ENCODE measurements around the gene HMCN1.

The HMCN1 gene

DNA sequence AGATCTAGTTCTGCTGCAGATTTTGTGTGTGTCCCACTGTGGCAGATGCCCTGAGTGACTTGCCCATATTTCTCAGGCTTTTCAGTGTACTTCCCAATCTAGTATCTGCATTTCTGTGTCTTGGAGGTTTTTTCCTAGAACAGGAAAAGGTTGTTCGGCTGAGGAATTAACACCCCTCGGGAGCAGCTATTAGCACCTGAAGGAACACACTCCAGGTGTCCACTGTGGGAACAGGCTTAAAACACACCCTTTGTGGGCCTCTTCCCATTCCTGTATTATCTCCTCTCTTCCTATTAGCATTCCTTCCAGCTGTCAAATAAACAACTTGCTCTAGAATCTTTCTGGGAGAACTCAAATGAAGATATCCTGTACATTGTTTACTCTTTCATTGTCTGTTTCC, 178.3 kb downstream of the HMCN1 start:
- no peak overlapping the region for H3K4me3 Mint-ChIP-seq

GRCh38 chr1:185914089-185914488, 179.9 kb downstream of the HMCN1 start:
- ATAC-seq (replicated peaks; ENCODE audit: extremely low read depth, poor library complexity, severe bottlenecking) = no peak
- Mint-ChIP-seq H3K27ac (ENCODE audit: low read depth) (no peak overlapping the region), H3K4me1 (no peaks in the 10 kb centered on the region), H3K9me3 (no peaks in the 10 kb centered on the region), H3K36me3 (ENCODE audit: insufficient read depth) (no peaks in the 10 kb centered on the region), H3K27me3 (no peaks in the 10 kb centered on the region), H3K4me3 (no peak overlapping the region)
- DNase-seq (ENCODE audit: low spot score in 2 of 2) = no peak

More for the DNA sequence above, 178.3 kb downstream of the HMCN1 start:
- H3K36me3 Mint-ChIP-seq (ENCODE audit: insufficient read depth) = no peaks in the 10 kb centered on the region
- H3K9me3 Mint-ChIP-seq = no peaks in the 10 kb centered on the region
- no peak overlapping the region for H3K27ac Mint-ChIP-seq (ENCODE audit: low read depth)
- no peak for ATAC-seq (replicated peaks; ENCODE audit: extremely low read depth, poor library complexity, severe bottlenecking)
- no peak for DNase-seq (ENCODE audit: low spot score in 2 of 2)
- H3K4me1 Mint-ChIP-seq = no peaks in the 10 kb centered on the region
- no peaks in the 10 kb centered on the region for H3K27me3 Mint-ChIP-seq

DNA sequence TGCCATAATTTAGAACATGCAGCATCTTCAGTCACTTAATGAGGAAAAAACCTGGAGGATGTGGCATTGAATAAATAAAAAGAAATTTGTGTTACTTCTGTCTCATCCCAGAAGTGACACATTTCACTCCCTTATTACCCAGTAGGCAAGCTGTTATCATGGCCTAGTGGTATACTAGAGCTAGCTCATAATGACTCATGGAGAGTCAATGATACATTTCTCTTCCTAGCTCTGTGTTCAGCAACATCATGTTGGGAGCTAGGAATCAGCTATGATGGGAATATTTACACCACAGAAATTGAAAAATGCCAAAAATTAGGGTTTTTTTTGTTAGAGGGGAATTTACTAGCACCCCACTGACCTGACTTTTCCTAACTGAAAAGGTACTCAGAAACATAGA, 182.7 kb downstream of the HMCN1 start:
- no peak for DNase-seq (ENCODE audit: low spot score in 2 of 2)
- ATAC-seq (replicated peaks; ENCODE audit: extremely low read depth, poor library complexity, severe bottlenecking) = no peak
- no peaks in the 10 kb centered on the region for H3K27me3 Mint-ChIP-seq
- H3K27ac Mint-ChIP-seq (ENCODE audit: low read depth) = no peak overlapping the region
- H3K36me3 Mint-ChIP-seq (ENCODE audit: insufficient read depth) = no peaks in the 10 kb centered on the region
- H3K4me1 Mint-ChIP-seq = no peaks in the 10 kb centered on the region
- no peaks in the 10 kb centered on the region for H3K9me3 Mint-ChIP-seq
- no peak overlapping the region for H3K4me3 Mint-ChIP-seq

DNA sequence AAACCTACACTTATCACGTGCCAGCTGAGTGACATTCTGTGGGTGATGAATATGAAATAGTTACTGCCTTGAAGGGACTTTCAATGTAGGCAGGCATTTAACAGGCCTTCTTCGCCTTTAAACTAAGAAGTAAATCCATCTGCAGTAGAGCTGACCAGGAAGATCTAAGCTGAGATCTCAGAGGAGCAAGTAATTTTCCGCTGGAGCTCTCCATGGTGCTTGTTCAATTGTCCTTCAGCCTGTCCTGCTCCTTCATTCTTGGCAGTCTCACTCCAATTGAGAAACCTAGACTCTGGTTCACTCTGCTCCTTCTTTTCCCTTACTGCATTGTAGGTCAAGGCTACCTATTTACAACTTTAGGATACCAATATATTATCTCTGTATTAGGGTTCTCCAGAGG, 183.5 kb downstream of the HMCN1 start:
- no peaks in the 10 kb centered on the region for H3K4me1 Mint-ChIP-seq
- H3K9me3 Mint-ChIP-seq = no peaks in the 10 kb centered on the region
- no peaks in the 10 kb centered on the region for H3K27me3 Mint-ChIP-seq
- no peak overlapping the region for H3K4me3 Mint-ChIP-seq
- DNase-seq (ENCODE audit: low spot score in 2 of 2) (no peak), ATAC-seq (replicated peaks; ENCODE audit: extremely low read depth, poor library complexity, severe bottlenecking) (no peak)
- H3K36me3 Mint-ChIP-seq (ENCODE audit: insufficient read depth) = no peaks in the 10 kb centered on the region
- no peak overlapping the region for H3K27ac Mint-ChIP-seq (ENCODE audit: low read depth)

- Mint-ChIP-seq H3K27me3 (no peaks in the 10 kb centered on the region), H3K9me3 (no peaks in the 10 kb centered on the region), H3K36me3 (ENCODE audit: insufficient read depth) (no peaks in the 10 kb centered on the region), H3K4me3 (no peak overlapping the region), H3K4me1 (no peaks in the 10 kb centered on the region), H3K27ac (ENCODE audit: low read depth) (no peak overlapping the region)
- DNase-seq (ENCODE audit: low spot score in 2 of 2) (no peak), ATAC-seq (replicated peaks; ENCODE audit: extremely low read depth, poor library complexity, severe bottlenecking) (no peak)
Observed at GRCh38 chr1:185920602-185921001, 186.4 kb downstream of the HMCN1 start.

DNA sequence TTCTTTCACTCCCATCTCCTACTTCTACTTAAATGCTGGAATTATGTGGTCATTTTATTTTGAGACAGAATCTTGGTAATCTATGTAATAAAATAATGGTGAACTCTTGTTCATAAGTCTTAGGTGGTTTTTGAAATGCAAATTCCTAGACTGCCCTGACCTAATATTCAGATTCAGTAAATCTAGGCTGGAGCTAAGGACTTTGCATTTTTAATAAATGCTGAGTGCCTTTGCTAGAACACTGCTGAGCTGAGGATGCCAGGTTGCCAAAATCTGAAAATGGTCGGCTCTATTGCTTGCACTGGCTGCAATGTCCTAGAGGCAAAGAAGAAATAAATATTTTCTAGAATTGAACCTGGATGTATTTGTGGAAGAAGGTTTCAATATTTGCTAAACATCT, 187.4 kb downstream of the HMCN1 start:
- H3K4me1 Mint-ChIP-seq = no peaks in the 10 kb centered on the region
- no peaks in the 10 kb centered on the region for H3K36me3 Mint-ChIP-seq (ENCODE audit: insufficient read depth)
- ATAC-seq (replicated peaks; ENCODE audit: extremely low read depth, poor library complexity, severe bottlenecking) = no peak
- no peaks in the 10 kb centered on the region for H3K27me3 Mint-ChIP-seq
- no peak overlapping the region for H3K4me3 Mint-ChIP-seq
- no peak overlapping the region for H3K27ac Mint-ChIP-seq (ENCODE audit: low read depth)
- DNase-seq (ENCODE audit: low spot score in 2 of 2) = no peak
- H3K9me3 Mint-ChIP-seq = no peaks in the 10 kb centered on the region

DNA sequence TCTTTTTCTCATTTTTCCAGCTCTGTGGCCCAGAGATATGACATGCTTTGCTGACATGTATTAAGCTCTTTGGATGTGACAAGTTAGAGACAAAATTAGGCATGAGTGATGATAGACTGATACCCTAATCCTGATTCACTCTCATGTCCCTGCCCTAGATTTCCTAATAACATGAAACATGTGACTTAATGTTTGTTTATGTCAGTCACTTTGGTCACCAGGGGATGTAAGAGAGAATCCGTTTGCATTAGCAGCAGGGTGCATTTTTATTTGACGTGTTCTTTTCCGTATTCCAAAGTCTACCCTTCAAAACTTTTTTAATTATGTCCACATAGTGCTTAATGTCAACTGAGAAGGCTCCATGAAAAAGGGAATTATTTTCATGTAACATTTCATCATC, 192.4 kb downstream of the HMCN1 start:
- Mint-ChIP-seq H3K4me3 (no peak overlapping the region), H3K4me1 (no peaks in the 10 kb centered on the region), H3K36me3 (ENCODE audit: insufficient read depth) (no peaks in the 10 kb centered on the region), H3K27me3 (no peaks in the 10 kb centered on the region), H3K27ac (ENCODE audit: low read depth) (no peak overlapping the region), H3K9me3 (no peaks in the 10 kb centered on the region)
- ATAC-seq (replicated peaks; ENCODE audit: extremely low read depth, poor library complexity, severe bottlenecking) (no peak), DNase-seq (ENCODE audit: low spot score in 2 of 2) (no peak)

DNA sequence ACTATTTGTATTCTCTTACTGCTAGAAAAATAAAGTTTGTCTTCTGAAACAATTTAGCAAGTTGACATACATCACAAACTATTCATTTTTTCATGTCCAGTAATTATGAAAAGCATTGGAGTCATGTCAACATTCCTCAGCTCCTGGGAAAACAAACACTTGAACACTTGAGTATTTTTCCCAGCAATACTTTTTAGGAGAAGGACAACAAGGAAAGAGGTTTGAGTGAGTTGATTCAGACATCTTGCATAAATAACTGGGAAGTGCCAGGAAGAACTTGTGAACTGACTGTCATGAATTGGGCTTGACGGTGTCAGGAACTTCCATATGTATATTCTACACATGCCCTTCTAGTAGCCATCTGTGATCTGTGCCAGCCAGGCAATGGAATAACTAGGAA, 195.6 kb downstream of the HMCN1 start:
- ATAC-seq (replicated peaks; ENCODE audit: extremely low read depth, poor library complexity, severe bottlenecking) (no peak), DNase-seq (ENCODE audit: low spot score in 2 of 2) (no peak)
- H3K4me1 Mint-ChIP-seq = no peaks in the 10 kb centered on the region
- no peak overlapping the region for H3K27ac Mint-ChIP-seq (ENCODE audit: low read depth)
- H3K4me3 Mint-ChIP-seq = no peak overlapping the region
- H3K27me3 Mint-ChIP-seq = peaks cover under 1% of the 10 kb centered on the region
- no peaks in the 10 kb centered on the region for H3K36me3 Mint-ChIP-seq (ENCODE audit: insufficient read depth)
- H3K9me3 Mint-ChIP-seq = no peaks in the 10 kb centered on the region

GRCh38 chr1:185931438-185931837, 197.2 kb downstream of the HMCN1 start:
- H3K27me3 Mint-ChIP-seq = peaks cover 10% of the 10 kb centered on the region
- H3K4me1 Mint-ChIP-seq = no peaks in the 10 kb centered on the region
- H3K9me3 Mint-ChIP-seq = no peaks in the 10 kb centered on the region
- H3K4me3 Mint-ChIP-seq = no peak overlapping the region
- DNase-seq (ENCODE audit: low spot score in 2 of 2) (no peak), ATAC-seq (replicated peaks; ENCODE audit: extremely low read depth, poor library complexity, severe bottlenecking) (no peak)
- H3K36me3 Mint-ChIP-seq (ENCODE audit: insufficient read depth) = peaks cover 1% of the 10 kb centered on the region
- no peak overlapping the region for H3K27ac Mint-ChIP-seq (ENCODE audit: low read depth)

DNA sequence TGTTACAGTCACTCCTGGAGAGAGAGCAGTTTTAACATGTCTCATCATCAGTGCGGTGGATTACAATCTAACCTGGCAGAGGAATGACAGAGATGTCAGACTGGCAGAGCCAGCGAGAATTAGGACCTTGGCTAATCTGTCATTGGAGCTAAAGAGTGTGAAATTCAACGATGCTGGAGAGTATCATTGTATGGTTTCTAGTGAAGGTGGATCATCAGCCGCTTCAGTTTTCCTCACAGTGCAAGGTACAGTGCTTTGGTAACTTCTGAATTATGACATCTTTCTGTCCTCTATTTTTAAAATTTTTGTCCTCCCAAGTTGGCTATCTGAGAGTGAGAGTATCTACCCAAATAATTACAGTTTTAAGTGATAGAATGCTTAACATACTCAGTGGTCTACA, 199.4 kb downstream of the HMCN1 start:
- ATAC-seq (replicated peaks; ENCODE audit: extremely low read depth, poor library complexity, severe bottlenecking) = no peak

GRCh38 chr1:185934476-185935189, 200.4 kb downstream of the HMCN1 start:
- no peak for DNase-seq (ENCODE audit: low spot score in 2 of 2)
- Mint-ChIP-seq H3K4me3 (no peak overlapping the region), H3K9me3 (peaks cover 11% of the 10 kb centered on the region), H3K4me1 (no peaks in the 10 kb centered on the region), H3K27me3 (peaks cover 17% of the 10 kb centered on the region), H3K36me3 (ENCODE audit: insufficient read depth) (peaks cover 1% of the 10 kb centered on the region), H3K27ac (ENCODE audit: low read depth) (no peak overlapping the region)
- ATAC-seq (replicated peaks; ENCODE audit: extremely low read depth, poor library complexity, severe bottlenecking) = no peak

More for the DNA sequence above, 199.4 kb downstream of the HMCN1 start:
- H3K27me3 Mint-ChIP-seq = peaks cover 17% of the 10 kb centered on the region
- H3K4me1 Mint-ChIP-seq = no peaks in the 10 kb centered on the region
- H3K36me3 Mint-ChIP-seq (ENCODE audit: insufficient read depth) = peaks cover 1% of the 10 kb centered on the region
- DNase-seq (ENCODE audit: low spot score in 2 of 2) = no peak
- no peak overlapping the region for H3K4me3 Mint-ChIP-seq
- no peak overlapping the region for H3K27ac Mint-ChIP-seq (ENCODE audit: low read depth)
- H3K9me3 Mint-ChIP-seq = peaks cover 11% of the 10 kb centered on the region

GRCh38 chr1:185935360-185935759, 201.2 kb downstream of the HMCN1 start:
- peaks cover 17% of the 10 kb centered on the region for H3K27me3 Mint-ChIP-seq
- H3K27ac Mint-ChIP-seq (ENCODE audit: low read depth) = no peak overlapping the region
- DNase-seq (ENCODE audit: low spot score in 2 of 2) (no peak), ATAC-seq (replicated peaks; ENCODE audit: extremely low read depth, poor library complexity, severe bottlenecking) (no peak)
- no peak overlapping the region for H3K4me3 Mint-ChIP-seq
- peaks cover 11% of the 10 kb centered on the region for H3K9me3 Mint-ChIP-seq
- peaks cover 1% of the 10 kb centered on the region for H3K36me3 Mint-ChIP-seq (ENCODE audit: insufficient read depth)
- H3K4me1 Mint-ChIP-seq = no peaks in the 10 kb centered on the region

DNA sequence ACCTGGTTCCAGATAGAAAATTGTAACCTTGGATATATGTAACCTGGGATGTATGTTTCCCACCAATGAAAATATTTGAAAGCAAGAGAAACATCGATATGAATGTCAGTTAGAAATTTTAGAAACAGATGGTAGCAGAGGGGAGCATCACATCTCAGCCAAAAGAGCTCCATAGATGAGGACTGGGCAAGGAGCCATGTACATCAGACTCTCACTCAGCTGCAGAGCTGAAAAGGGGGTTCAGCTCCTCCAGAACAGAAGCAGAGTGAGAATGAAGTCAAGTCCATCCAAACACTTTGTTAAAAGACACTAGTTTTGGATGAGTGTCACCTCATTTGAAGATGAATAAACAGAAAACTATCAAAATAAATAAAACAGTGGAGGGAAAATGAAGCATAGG, 202.4 kb downstream of the HMCN1 start:
- DNase-seq (ENCODE audit: low spot score in 2 of 2) (no peak), ATAC-seq (replicated peaks; ENCODE audit: extremely low read depth, poor library complexity, severe bottlenecking) (no peak)
- peaks cover 11% of the 10 kb centered on the region for H3K9me3 Mint-ChIP-seq
- H3K4me1 Mint-ChIP-seq = no peaks in the 10 kb centered on the region
- peaks cover 1% of the 10 kb centered on the region for H3K36me3 Mint-ChIP-seq (ENCODE audit: insufficient read depth)
- H3K27ac Mint-ChIP-seq (ENCODE audit: low read depth) = no peak overlapping the region
- no peak overlapping the region for H3K4me3 Mint-ChIP-seq
- H3K27me3 Mint-ChIP-seq = peaks cover 17% of the 10 kb centered on the region

All from central memory CD8-positive, alpha-beta T cell (primary cell).